HepG2 (cell line): Measurements from ENCODE around the gene DIPK1B. TPM values are rescaled to one million over a fixed set of nuclear protein-coding genes. Genes with fewer than 3 reads are reported as not detected.
"Not testable (repeated sequence)": the region's sequence is repeated elsewhere in the genome, so short reads cannot be mapped to it uniquely, and the experiment has no call there.

Experiments used
- ATAC-seq: fragments of 200-7000 bp; cut with Tn5 transposase; 3 replicates; pipeline ENCODE4 v1.9.1; 2020; ENCODE audit warnings: mild to moderate bottlenecking, moderate library complexity
- BruUV-seq: library from RNA; stranded (reverse); fragments of 400-500 nt; replicated peaks from 2 replicates; lab custom pipeline; 2021; lab: Mats Ljungman, UMichigan
- CTCF ChIA-PET: fragments of 300-600 bp; formaldehyde crosslinking; extraction: SDS; loops from one replicate; lab custom pipeline; 2021; ENCODE audit warnings: low total read pairs, inconsistent platforms, low intra/inter-chr PET ratio; lab: Yijun Ruan, JAX
- POLR2A ChIA-PET: fragments of 350-600 bp; sonication (Branson Sonifier 250); formaldehyde crosslinking; loops from one replicate; lab custom pipeline; 2020; ENCODE audit warnings: antibody characterized with exemption, inconsistent platforms; lab: Yijun Ruan, JAX
- DNase-seq: peaks from one replicate; pipeline ENCODE4 v3.0.0-alpha.2; 2015; ENCODE audit warnings: low spot score
- FAIRE-seq: peaks from 3 replicates; lab custom pipeline; 2011; peaks lifted over from hg19 to GRCh38; lab: Jason Lieb, UNC
- H2AFZ ChIP-seq: one replicate; pipeline ENCODE4 v1.6.1; 2011; ENCODE audit warnings: low read length, inconsistent platforms
- H3K27ac ChIP-seq: fragments of 300-600 bp; 3 replicates; pipeline ENCODE4 v1.8.0; 2011; ENCODE audit warnings: mixed run types, mild to moderate bottlenecking, mixed read lengths, low read length, inconsistent platforms; ENCODE audit not compliant: insufficient read depth; ENCODE audit errors: extremely low read length
- H3K27me3 ChIP-seq, 2 experiments: fragments of 200-600 bp in 1 of 2; 2 replicates in 1 of 2; 3 replicates in 1 of 2; pipeline versions ENCODE4 v1.6.0 to v1.8.0; 2011; ENCODE audit warnings: low read length in 2 of 2, mild to moderate bottlenecking in 2 of 2, moderate library complexity in 2 of 2, inconsistent platforms in 1 of 2; ENCODE audit not compliant: insufficient read depth in 2 of 2, control insufficient read depth in 1 of 2
- H3K36me3 ChIP-seq, 2 experiments: fragments of 200-600 bp in 1 of 2; replicated peaks in 1 of 2; 2 replicates in 1 of 2; 3 replicates in 1 of 2; pipeline versions ENCODE4 v1.5.1 to v1.8.0; 2011; ENCODE audit warnings: low read length in 2 of 2, inconsistent platforms in 1 of 2; ENCODE audit not compliant: insufficient read depth in 2 of 2, control insufficient read depth in 1 of 2
- H3K4me1 ChIP-seq: 2 replicates; pipeline ENCODE4 v1.5.1; 2012; ENCODE audit warnings: low read length, inconsistent platforms; ENCODE audit not compliant: insufficient read depth
- H3K4me2 ChIP-seq: 2 replicates; pipeline ENCODE4 v1.6.0; 2011; ENCODE audit warnings: low read depth, low read length, inconsistent platforms
- H3K4me3 ChIP-seq, 3 experiments: fragments of 200-600 bp in 1 of 3; sonication (generic), shearing (Covaris generic) in 1 of 3; replicated peaks in 1 of 3; 2 replicates each; pipeline ENCODE4 v1.5.1; 2011 to 2016; ENCODE audit warnings: low read length in 3 of 3, inconsistent platforms in 2 of 3, low read depth in 2 of 3, mild to moderate bottlenecking in 2 of 3, control low read depth in 1 of 3, mixed read lengths in 1 of 3; ENCODE audit not compliant: insufficient read depth in 1 of 3
- H3K79me2 ChIP-seq: one replicate; pipeline ENCODE4 v1.6.1; 2011; ENCODE audit warnings: low read length, inconsistent platforms; ENCODE audit not compliant: insufficient read depth
- H3K9ac ChIP-seq: 2 replicates; pipeline ENCODE4 v1.6.0; 2011; ENCODE audit warnings: mild to moderate bottlenecking, low read depth, low read length, inconsistent platforms; ENCODE audit not compliant: insufficient read depth
- H3K9me3 ChIP-seq: 2 replicates; pipeline ENCODE4 v1.5.1; 2012; ENCODE audit warnings: mild to moderate bottlenecking, low read length
- H4K20me1 ChIP-seq: 2 replicates; pipeline ENCODE4 v1.6.0; 2011; ENCODE audit warnings: inconsistent platforms, mild to moderate bottlenecking, low read length, moderate library complexity; ENCODE audit not compliant: insufficient read depth
- FOXA1 ChIP-seq, 2 experiments: fragments of 450-650 bp in 1 of 2; sonication (generic) in 1 of 2; formaldehyde crosslinking in 1 of 2; IDR thresholded peaks; 2 replicates each; pipeline versions ENCODE4 v1.4.0 to v1.6.1; 2016 to 2020; ENCODE audit warnings: missing genetic modification reagents in 1 of 2
- HNF4A ChIP-seq: sonication (generic); formaldehyde crosslinking; IDR thresholded peaks from 2 replicates; pipeline ENCODE4 v1.4.0; 2020; ENCODE audit warnings: missing genetic modification reagents
- KLF11 ChIP-seq: IDR thresholded peaks from 2 replicates; pipeline ENCODE4 v1.6.1; 2016; ENCODE audit warnings: missing compliant biosample characterization
- KLF6 ChIP-seq: IDR thresholded peaks from 2 replicates; pipeline ENCODE4 v1.8.0; 2016; ENCODE audit warnings: missing biosample characterization, missing genetic modification reagents
- ZSCAN29 ChIP-seq: sonication (generic); formaldehyde crosslinking; conservative IDR thresholded peaks from 2 replicates; pipeline ENCODE4 v1.4.0; 2020; ENCODE audit warnings: mild to moderate bottlenecking, missing genetic modification reagents
- WGBS: methylation state at CpG from one replicate; pipeline ENCODE4 v1.1.6; 2017; ENCODE audit warnings: low lambda C conversion rate; 5-methylcytosine and 5-hydroxymethylcytosine counted together
- in situ Hi-C: cut with HindIII; loops from 2 replicates; pipeline ENCODE4 v1.10.0; 2017; ENCODE audit warnings: low pct_unique_long_range_greater_than_20kb; ENCODE audit not compliant: extremely low pct_ligation_motif_present
- intact Hi-C: fragments of 100-400 bp; cut with micrococcal nuclease; formaldehyde crosslinking; loops from one replicate; pipeline ENCODE4 v1.10.0; 2022; ENCODE audit not compliant: unreplicated experiment
- polyA plus RNA-seq, 8 experiments: library from polyadenylated mRNA; depleted of rRNA in 3 of 8; stranded (reverse) in 7 of 8; unstranded in 1 of 8; fragments of >200 nt; fragmentation: Illumina TruSeq in 4 of 8; extraction: Trizol in 4 of 8; gene quantifications; 2 replicates each; pipeline versions ENCODE4 v1.2.1 to v1.2.3, GENCODE V29; 2011 to 2016; ENCODE audit warnings: low read depth in 4 of 8, missing spikeins in 1 of 8, mixed read lengths in 1 of 8; ENCODE audit not compliant: insufficient read depth in 1 of 8
- total RNA-seq, 5 experiments: library from RNA; depleted of rRNA; stranded (reverse); fragments of >200 nt; fragmentation: Illumina TruSeq; extraction: Trizol; gene quantifications; 2 replicates each; pipeline ENCODE4 v1.2.3, GENCODE V29; 2016; ENCODE audit warnings: low read depth in 1 of 5
- TF ChIP-seq, protein P1 (sequence below): sonication (generic); formaldehyde crosslinking; IDR thresholded peaks from 2 replicates; pipeline ENCODE4 v1.4.0; 2020; ENCODE audit warnings: missing genetic modification reagents, borderline replicate concordance
- TF ChIP-seq, protein P2 (sequence below): sonication (generic); formaldehyde crosslinking; IDR thresholded peaks from 2 replicates; pipeline ENCODE4 v1.4.0; 2020; ENCODE audit warnings: missing genetic modification reagents, borderline replicate concordance

The DIPK1B gene
- total and polyA plus RNA-seq, 2 of the 13 experiments (the other 11 are each of a cell fraction or from before 2014, with no cell fraction given): 0.18 to 3.9 TPM

- CTCF ChIA-PET: no interaction called here
- BruUV-seq: no TSS peak
- no peak overlapping the region for H3K4me3 ChIP-seq
These were observed 9.0 kb upstream of the DIPK1B start for GRCh38 chr9:136703276-136703860.

GRCh38 chr9:136704741-136705140 lies 7.6 kb upstream of the DIPK1B start:
- FAIRE-seq, H3K4me3 ChIP-seq, POLR2A ChIA-PET, H3K36me3 ChIP-seq, H4K20me1 ChIP-seq, intact Hi-C loops, in situ Hi-C loops, H2AFZ ChIP-seq, ATAC-seq, H3K27ac ChIP-seq, H3K4me2 ChIP-seq, H3K79me2 ChIP-seq, DNase-seq, BruUV-seq, H3K9me3 ChIP-seq, H3K9ac ChIP-seq: not testable (repeated sequence)
- 71% methylated on average over 7 of the region's 8 CpGs for WGBS
- Histone ChIP-seq H3K4me1 (peaks cover 19% of the 10 kb centered on the region), H3K27me3 (peaks cover 14 to 48% of the 10 kb centered on the region in 2 experiments; a peak in 4 of 5 replicates)
- CTCF ChIA-PET: interaction anchor here (0.6 kb wide), 1 partner anchor 24 kb away, joined by 3 read pairs; no protein-coding TSS in a partner anchor

More at GRCh38 chr9:136703276-136703860, 9.0 kb upstream of the DIPK1B start:
- Histone ChIP-seq H3K4me1 (peaks cover 31% of the 10 kb centered on the region), H3K27me3 (peaks cover 13 to 36% of the 10 kb centered on the region in 2 experiments; a peak in 4 of 5 replicates), H3K79me2 (no peaks in the 10 kb centered on the region), H3K4me2 (no peak overlapping the region), H2AFZ (no peak overlapping the region), H3K9me3 (no peaks in the 10 kb centered on the region), H3K36me3 (no peaks in the 10 kb centered on the region), H4K20me1 (no peaks in the 10 kb centered on the region), H3K27ac (no peak overlapping the region), H3K9ac (no peak overlapping the region)
- POLR2A ChIA-PET: no interaction called here
- TF ChIP-seq, protein P1, sequence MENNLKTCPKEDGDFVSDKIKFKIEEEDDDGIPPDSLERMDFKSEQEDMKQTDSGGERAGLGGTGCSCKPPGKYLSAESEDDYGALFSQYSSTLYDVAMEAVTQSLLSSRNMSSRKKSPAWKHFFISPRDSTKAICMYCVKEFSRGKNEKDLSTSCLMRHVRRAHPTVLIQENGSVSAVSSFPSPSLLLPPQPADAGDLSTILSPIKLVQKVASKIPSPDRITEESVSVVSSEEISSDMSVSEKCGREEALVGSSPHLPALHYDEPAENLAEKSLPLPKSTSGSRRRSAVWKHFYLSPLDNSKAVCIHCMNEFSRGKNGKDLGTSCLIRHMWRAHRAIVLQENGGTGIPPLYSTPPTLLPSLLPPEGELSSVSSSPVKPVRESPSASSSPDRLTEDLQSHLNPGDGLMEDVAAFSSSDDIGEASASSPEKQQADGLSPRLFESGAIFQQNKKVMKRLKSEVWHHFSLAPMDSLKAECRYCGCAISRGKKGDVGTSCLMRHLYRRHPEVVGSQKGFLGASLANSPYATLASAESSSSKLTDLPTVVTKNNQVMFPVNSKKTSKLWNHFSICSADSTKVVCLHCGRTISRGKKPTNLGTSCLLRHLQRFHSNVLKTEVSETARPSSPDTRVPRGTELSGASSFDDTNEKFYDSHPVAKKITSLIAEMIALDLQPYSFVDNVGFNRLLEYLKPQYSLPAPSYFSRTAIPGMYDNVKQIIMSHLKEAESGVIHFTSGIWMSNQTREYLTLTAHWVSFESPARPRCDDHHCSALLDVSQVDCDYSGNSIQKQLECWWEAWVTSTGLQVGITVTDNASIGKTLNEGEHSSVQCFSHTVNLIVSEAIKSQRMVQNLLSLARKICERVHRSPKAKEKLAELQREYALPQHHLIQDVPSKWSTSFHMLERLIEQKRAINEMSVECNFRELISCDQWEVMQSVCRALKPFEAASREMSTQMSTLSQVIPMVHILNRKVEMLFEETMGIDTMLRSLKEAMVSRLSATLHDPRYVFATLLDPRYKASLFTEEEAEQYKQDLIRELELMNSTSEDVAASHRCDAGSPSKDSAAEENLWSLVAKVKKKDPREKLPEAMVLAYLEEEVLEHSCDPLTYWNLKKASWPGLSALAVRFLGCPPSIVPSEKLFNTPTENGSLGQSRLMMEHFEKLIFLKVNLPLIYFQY (CRISPR knock-in tag): no peak
- TF ChIP-seq ZSCAN29 (CRISPR knock-in tag) (no peak), KLF6 (CRISPR knock-in tag) (no peak), FOXA1 (IDR thresholded peaks at IDR 0.05) (no peak), FOXA1 (CRISPR knock-in tag; IDR thresholded peaks at IDR 0.05) (no peak), KLF11 (no peak), HNF4A (no peak)
- TF ChIP-seq, protein P2, sequence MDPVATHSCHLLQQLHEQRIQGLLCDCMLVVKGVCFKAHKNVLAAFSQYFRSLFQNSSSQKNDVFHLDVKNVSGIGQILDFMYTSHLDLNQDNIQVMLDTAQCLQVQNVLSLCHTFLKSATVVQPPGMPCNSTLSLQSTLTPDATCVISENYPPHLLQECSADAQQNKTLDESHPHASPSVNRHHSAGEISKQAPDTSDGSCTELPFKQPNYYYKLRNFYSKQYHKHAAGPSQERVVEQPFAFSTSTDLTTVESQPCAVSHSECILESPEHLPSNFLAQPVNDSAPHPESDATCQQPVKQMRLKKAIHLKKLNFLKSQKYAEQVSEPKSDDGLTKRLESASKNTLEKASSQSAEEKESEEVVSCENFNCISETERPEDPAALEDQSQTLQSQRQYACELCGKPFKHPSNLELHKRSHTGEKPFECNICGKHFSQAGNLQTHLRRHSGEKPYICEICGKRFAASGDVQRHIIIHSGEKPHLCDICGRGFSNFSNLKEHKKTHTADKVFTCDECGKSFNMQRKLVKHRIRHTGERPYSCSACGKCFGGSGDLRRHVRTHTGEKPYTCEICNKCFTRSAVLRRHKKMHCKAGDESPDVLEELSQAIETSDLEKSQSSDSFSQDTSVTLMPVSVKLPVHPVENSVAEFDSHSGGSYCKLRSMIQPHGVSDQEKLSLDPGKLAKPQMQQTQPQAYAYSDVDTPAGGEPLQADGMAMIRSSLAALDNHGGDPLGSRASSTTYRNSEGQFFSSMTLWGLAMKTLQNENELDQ (CRISPR knock-in tag): no peak
- no peak for ATAC-seq
- no peak for FAIRE-seq
- intact Hi-C loops: no loop called here
- WGBS: 60% methylated on average over 12 of the region's 12 CpGs
- DNase-seq: no peak
- in situ Hi-C loops: no loop called here
